ENCODE data around the gene NELFCD.
"Not testable (repeated sequence)": the region's sequence is repeated elsewhere in the genome, so short reads cannot be mapped to it uniquely, and the experiment has no call there.

- not testable (repeated sequence) for TF ChIP-seq CTCF (conservative IDR thresholded peaks at IDR 0.05; ENCODE audit: low read depth, low read length); EZH2 (IDR thresholded peaks at IDR 0.05; ENCODE audit: borderline replicate concordance, low read depth, low read length, poor library complexity, severe bottlenecking)
Observed at GRCh38 chr20:59041487-59041886, 60.4 kb downstream of the NELFCD start.
